WTC11 (cell line): Measurements from ENCODE around the gene NFKB1. TPM values are rescaled to one million over a fixed set of nuclear protein-coding genes. Genes with fewer than 3 reads are reported as not detected.

Experiments
- ATAC-seq: fragments of 200-7000 bp; cut with Tn5 transposase; 2 replicates; pipeline ENCODE4 v1.10.0; 2021; ENCODE audit warnings: mild to moderate bottlenecking, moderate library complexity
- CTCF ChIA-PET: fragments of 300-600 bp; sonication (Branson Sonifier 250); formaldehyde crosslinking; loops from one replicate; lab custom pipeline; 2021; ENCODE audit warnings: antibody characterized with exemption; lab: Charles Lee
- POLR2A ChIA-PET: fragments of 350-600 bp; sonication (Branson Sonifier 250); formaldehyde crosslinking; loops from one replicate; lab custom pipeline; 2021; ENCODE audit warnings: antibody characterized with exemption; lab: Charles Lee
- DNase-seq: peaks from one replicate; pipeline ENCODE4 v3.0.0; 2021; ENCODE audit warnings: low spot score
- H3K27ac Mint-ChIP-seq: 2 replicates; pipeline ENCODE4 v1.8.0; 2021; ENCODE audit warnings: mixed read lengths
- H3K27me3 Mint-ChIP-seq: 2 replicates; pipeline ENCODE4 v1.8.0; 2021; ENCODE audit warnings: low read depth, mild to moderate bottlenecking, moderate library complexity, mixed read lengths
- H3K36me3 Mint-ChIP-seq: 2 replicates; pipeline ENCODE4 v1.8.0; 2021; ENCODE audit warnings: mixed read lengths
- H3K4me1 Mint-ChIP-seq: 2 replicates; pipeline ENCODE4 v1.8.0; 2022; ENCODE audit warnings: mixed read lengths
- H3K4me3 Mint-ChIP-seq: 2 replicates; pipeline ENCODE4 v1.8.0; 2021; ENCODE audit warnings: mild to moderate bottlenecking, moderate library complexity, mixed read lengths
- H3K9me3 Mint-ChIP-seq: 2 replicates; pipeline ENCODE4 v1.8.0; 2021; ENCODE audit warnings: mixed read lengths
- AR ChIP-seq: fragments of 250-450 bp; sonication (Bioruptor Pico); IDR thresholded peaks from 2 replicates; pipeline ENCODE4 v1.9.0; 2021; ENCODE audit warnings: mild to moderate bottlenecking
- CTCF ChIP-seq: fragments of 200-600 bp; IDR thresholded peaks from 2 replicates; pipeline ENCODE4 v1.8.0; 2022; ENCODE audit warnings: antibody characterized with exemption
- E2F4 ChIP-seq: sonication (generic); formaldehyde crosslinking; IDR thresholded peaks from 2 replicates; pipeline ENCODE4 v1.8.1; 2022; ENCODE audit warnings: low read depth, mild to moderate bottlenecking, moderate library complexity, missing genetic modification reagents, borderline replicate concordance
- E2F5 ChIP-seq: sonication (generic); formaldehyde crosslinking; IDR thresholded peaks from 2 replicates; pipeline ENCODE4 v1.8.1; 2022; ENCODE audit warnings: mild to moderate bottlenecking, moderate library complexity, missing genetic modification reagents
- IRF2 ChIP-seq: sonication (generic); formaldehyde crosslinking; IDR thresholded peaks from 2 replicates; pipeline ENCODE4 v1.8.0; 2022; ENCODE audit warnings: low read depth, missing genetic modification reagents, borderline replicate concordance
- JAZF1 ChIP-seq: fragments of 250-450 bp; sonication (Bioruptor Pico); IDR thresholded peaks from 2 replicates; pipeline ENCODE4 v1.9.0; 2021; ENCODE audit warnings: moderate library complexity, mild to moderate bottlenecking, inconsistent platforms
- KAT7 ChIP-seq: sonication (generic); formaldehyde crosslinking; IDR thresholded peaks from 2 replicates; pipeline ENCODE4 v1.8.1; 2023; ENCODE audit warnings: missing genetic modification reagents, mild to moderate bottlenecking, borderline replicate concordance
- MLX ChIP-seq: sonication (generic); formaldehyde crosslinking; IDR thresholded peaks from 2 replicates; pipeline ENCODE4 v1.8.1; 2023; ENCODE audit warnings: mild to moderate bottlenecking, missing genetic modification reagents, moderate library complexity
- NR3C1 ChIP-seq: sonication (generic); formaldehyde crosslinking; conservative IDR thresholded peaks from 2 replicates; pipeline ENCODE4 v1.8.1; 2023; ENCODE audit warnings: low read depth, mild to moderate bottlenecking, missing genetic modification reagents
- RELA ChIP-seq: sonication (generic); formaldehyde crosslinking; IDR thresholded peaks from 2 replicates; pipeline ENCODE4 v1.8.1; 2022; ENCODE audit warnings: missing genetic modification reagents, mild to moderate bottlenecking, borderline replicate concordance
- SP1 ChIP-seq: sonication (generic); formaldehyde crosslinking; conservative IDR thresholded peaks from 2 replicates; pipeline ENCODE4 v1.8.1; 2022; ENCODE audit warnings: missing genetic modification reagents
- STAT6 ChIP-seq: sonication (generic); formaldehyde crosslinking; conservative IDR thresholded peaks from 2 replicates; pipeline ENCODE4 v1.8.1; 2023; ENCODE audit warnings: mild to moderate bottlenecking, low read depth, missing genetic modification reagents, moderate library complexity
- TEAD4 ChIP-seq: sonication (generic); formaldehyde crosslinking; IDR thresholded peaks from 2 replicates; pipeline ENCODE4 v1.8.0; 2022; ENCODE audit warnings: mild to moderate bottlenecking, missing genetic modification reagents
- ZNF121 ChIP-seq: sonication (generic); formaldehyde crosslinking; IDR thresholded peaks from 2 replicates; pipeline ENCODE4 v1.8.0; 2023; ENCODE audit warnings: missing genetic modification reagents
- ZNF138 ChIP-seq: sonication (generic); formaldehyde crosslinking; conservative IDR thresholded peaks from 2 replicates; pipeline ENCODE4 v1.8.1; 2022; ENCODE audit warnings: mild to moderate bottlenecking, moderate library complexity, missing genetic modification reagents
- ZSCAN18 ChIP-seq: fragments of 250-450 bp; sonication (Bioruptor Pico); IDR thresholded peaks from 2 replicates; pipeline ENCODE4 v2.1.2; 2022; ENCODE audit warnings: mild to moderate bottlenecking, moderate library complexity
- total RNA-seq: library from RNA; stranded (reverse); gene quantifications from 3 replicates; pipeline ENCODE4 v1.2.3, GENCODE V29; 2021

The NFKB1 gene
- total RNA-seq, 1 experiment from 2014 or later: 5.6 TPM

- TF ChIP-seq JAZF1 (CRISPR knock-in tag): no peak
- TF ChIP-seq E2F4: no peak
- no peaks in the 10 kb centered on the region for H3K9me3 Mint-ChIP-seq
- no peaks in the 10 kb centered on the region for H3K27me3 Mint-ChIP-seq
- DNase-seq: no peak
- no peaks in the 10 kb centered on the region for H3K4me1 Mint-ChIP-seq
- ChIA-PET POLR2A (no interaction called here), CTCF (interaction anchor here (1.0 kb wide), 1 partner anchor 173 kb away, joined by 3 read pairs; no protein-coding TSS in a partner anchor)
- no peak for ATAC-seq
- H3K36me3 Mint-ChIP-seq: no peaks in the 10 kb centered on the region
- H3K27ac Mint-ChIP-seq: no peak overlapping the region
- no peak overlapping the region for H3K4me3 Mint-ChIP-seq
Observed at GRCh38 chr4:102604222-102604940, 103.2 kb downstream of the NFKB1 start.

- ChIA-PET CTCF (interaction anchor here (1.5 kb wide), 1 partner anchor 15 kb away, joined by 3 read pairs; no protein-coding TSS in a partner anchor), POLR2A (interaction anchor here (0.8 kb wide), 1 partner anchor 340 kb away, joined by 3 read pairs; no protein-coding TSS in a partner anchor)
- ATAC-seq (no peak), DNase-seq (no peak)
- Mint-ChIP-seq H3K9me3 (peaks cover 4% of the 10 kb centered on the region; the same call in 1 of the 2 replicates), H3K4me1 (no peaks in the 10 kb centered on the region), H3K27me3 (no peaks in the 10 kb centered on the region), H3K4me3 (no peak overlapping the region), H3K36me3 (peaks cover 3% of the 10 kb centered on the region; the same call in 1 of the 2 replicates), H3K27ac (no peak overlapping the region; the same call in 1 of the 2 replicates)
- TF ChIP-seq RELA (CRISPR knock-in tag) (no peak), E2F5 (CRISPR knock-in tag) (no peak), AR (CRISPR knock-in tag) (no peak), SP1 (CRISPR knock-in tag) (no peak), ZNF138 (CRISPR knock-in tag) (no peak), KAT7 (no peak), CTCF (no peak), TEAD4 (CRISPR knock-in tag) (no peak), ZNF121 (no peak), STAT6 (CRISPR knock-in tag) (no peak), IRF2 (CRISPR knock-in tag) (no peak), NR3C1 (no peak), ZSCAN18 (CRISPR knock-in tag) (no peak), MLX (CRISPR knock-in tag) (no peak)
Observed at GRCh38 chr4:102606261-102606660, 105.1 kb downstream of the NFKB1 start.
